ENCODE data around the gene FAM131A.

GRCh38 chr3:184332370-184333090, 4.9 kb upstream of the FAM131A start:
- TF ChIP-seq ZNF792 (tag by site-specific recombination; IDR thresholded peaks at IDR 0.05) (no peak), CTCF (tag by site-specific recombination; IDR thresholded peaks at IDR 0.05) (no peak), KLF7 (tag by site-specific recombination; IDR thresholded peaks at IDR 0.05; ENCODE audit: borderline replicate concordance) (no peak), PATZ1 (tag by site-specific recombination; IDR thresholded peaks at IDR 0.05) (no peak), ZNF416 (tag by site-specific recombination; IDR thresholded peaks at IDR 0.05) (no peak)
